ENCODE measurements around the gene NR2F1-AS1.

Gene NR2F1-AS1

GRCh38 chr5:93452255-93452654, 128.8 kb downstream of the NR2F1-AS1 start:
- DNase-seq (ENCODE audit: extremely low read depth, low read depth) = no peak
- no peak for TF ChIP-seq CTCF (IDR thresholded peaks at IDR 0.05; ENCODE audit: low read depth, low read length)

GRCh38 chr5:93438124-93438523, 142.9 kb downstream of the NR2F1-AS1 start:
- no peak for TF ChIP-seq CTCF (IDR thresholded peaks at IDR 0.05; ENCODE audit: low read depth, low read length)
- no peak for DNase-seq (ENCODE audit: extremely low read depth, low read depth)

- DNase-seq (ENCODE audit: extremely low read depth, low read depth) = no peak
- TF ChIP-seq CTCF (IDR thresholded peaks at IDR 0.05; ENCODE audit: low read depth, low read length) = no peak
Measured at GRCh38 chr5:93436083-93436482, 144.9 kb downstream of the NR2F1-AS1 start.

DNA sequence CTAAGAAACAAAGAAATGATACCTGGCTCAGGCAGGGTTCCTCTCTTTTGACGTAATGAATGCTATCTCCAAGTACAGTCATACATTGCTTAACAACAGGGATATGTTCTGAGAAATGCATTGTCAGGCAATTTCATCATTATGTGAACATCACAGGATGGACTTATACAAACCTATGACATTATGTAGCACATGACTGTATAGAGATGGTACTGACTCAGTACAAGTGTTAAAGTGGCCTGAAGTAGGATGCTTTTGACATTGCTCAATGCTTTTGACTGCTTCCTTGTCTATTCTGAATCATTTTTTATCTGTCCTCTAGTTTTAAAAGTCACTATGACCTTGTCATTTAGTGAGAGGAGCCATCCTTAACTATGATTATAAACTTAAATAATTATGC, 147.6 kb downstream of the NR2F1-AS1 start:
- TF ChIP-seq CTCF (IDR thresholded peaks at IDR 0.05; ENCODE audit: low read depth, low read length) = no peak
- no peak for DNase-seq (ENCODE audit: extremely low read depth, low read depth)

DNA sequence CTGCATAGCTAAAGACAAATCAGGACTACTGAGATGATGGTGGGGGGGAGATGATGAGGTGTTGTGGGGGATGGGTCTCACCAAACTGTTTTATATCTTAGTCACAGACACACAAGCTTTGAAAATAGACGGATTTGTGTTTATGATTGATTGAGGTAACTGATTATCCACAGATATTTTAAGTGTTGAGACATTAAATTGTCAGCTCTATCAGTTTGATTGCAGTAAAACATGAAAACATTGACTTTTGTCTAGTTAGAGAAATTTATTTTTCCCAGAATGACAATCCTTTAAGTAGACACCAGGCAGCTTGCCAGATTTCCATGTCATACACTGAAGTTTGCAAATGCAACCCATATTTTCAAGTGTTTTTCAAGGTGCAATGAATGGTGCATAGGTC, 149.8 kb downstream of the NR2F1-AS1 start:
- no peak for DNase-seq (ENCODE audit: extremely low read depth, low read depth)
- TF ChIP-seq CTCF (IDR thresholded peaks at IDR 0.05; ENCODE audit: low read depth, low read length) = no peak

DNA sequence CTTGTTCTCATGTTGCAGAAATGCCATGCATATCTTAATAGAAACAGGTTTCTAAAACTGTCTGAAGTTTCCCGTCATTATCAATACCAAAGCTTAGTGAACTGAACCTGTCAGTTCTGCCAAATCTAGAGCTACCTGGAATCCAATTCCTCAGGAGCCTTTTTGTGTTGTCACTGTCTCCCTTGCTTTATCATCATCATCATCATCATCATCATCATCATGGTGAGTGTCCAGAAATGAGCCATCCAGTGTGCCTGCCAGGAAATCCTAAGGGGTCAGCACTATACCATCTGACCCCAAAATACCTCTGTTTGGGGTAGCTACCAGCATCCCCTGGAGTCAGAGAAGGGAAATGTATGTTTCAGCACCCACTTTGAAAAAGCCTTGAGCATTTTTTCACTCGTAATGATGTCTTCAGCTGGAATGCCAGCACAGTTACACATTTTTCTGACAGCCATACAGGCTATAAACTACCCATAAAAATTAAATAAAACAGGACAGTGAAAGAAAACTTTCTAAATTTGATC, 150.3 kb downstream of the NR2F1-AS1 start:
- DNase-seq (ENCODE audit: extremely low read depth, low read depth) = no peak
- no peak for TF ChIP-seq CTCF (IDR thresholded peaks at IDR 0.05; ENCODE audit: low read depth, low read length)

GRCh38 chr5:93430118-93430517, 150.9 kb downstream of the NR2F1-AS1 start:
- DNase-seq (ENCODE audit: extremely low read depth, low read depth) = no peak
- TF ChIP-seq CTCF (IDR thresholded peaks at IDR 0.05; ENCODE audit: low read depth, low read length) = no peak

All from AG09319 (cell line).